H1 (cell line): ENCODE data around the gene PDZD4. TPM values are rescaled to one million over a fixed set of nuclear protein-coding genes. Genes with fewer than 3 reads are reported as not detected.

Experiments used
- CTCF ChIA-PET: fragments of 300-600 bp; sonication (Branson Sonifier 250); formaldehyde crosslinking; loops from one replicate; lab custom pipeline; 2021; ENCODE audit not compliant: partially characterized antibody; lab: Charles Lee
- POLR2A ChIA-PET: fragments of 300-600 bp; sonication (Branson Sonifier 250); formaldehyde crosslinking; loops from one replicate; lab custom pipeline; 2021; ENCODE audit warnings: inconsistent platforms; ENCODE audit not compliant: partially characterized antibody; lab: Charles Lee
- DNase-seq, 2 experiments: peaks; one replicate each; pipeline versions ENCODE4 v3.0.0 to v3.0.0-alpha.2; 2010 to 2022; ENCODE audit warnings: low spot score in 2 of 2, low read depth in 1 of 2, mixed read lengths in 1 of 2
- FAIRE-seq: peaks from 2 replicates; lab custom pipeline; 2011; peaks lifted over from hg19 to GRCh38; lab: Jason Lieb, UNC
- H2AFZ ChIP-seq: 2 replicates; pipeline ENCODE4 v1.8.1; 2012; ENCODE audit warnings: low read length, inconsistent platforms
- H2AK5ac ChIP-seq: 2 replicates; pipeline ENCODE4 v1.6.1; 2013; ENCODE audit warnings: low read depth, low read length
- H2BK120ac ChIP-seq: replicated peaks from 2 replicates; pipeline ENCODE3; 2013; ENCODE audit warnings: low read depth, low read length, inconsistent platforms
- H2BK12ac ChIP-seq: 2 replicates; pipeline ENCODE4 v1.6.1; 2013; ENCODE audit warnings: low read depth, low read length
- H2BK15ac ChIP-seq: 2 replicates; pipeline ENCODE4 v1.6.1; 2013; ENCODE audit warnings: low read length
- H2BK20ac ChIP-seq: 2 replicates; pipeline ENCODE4 v1.6.1; 2013; ENCODE audit warnings: low read length
- H2BK5ac ChIP-seq: 2 replicates; pipeline ENCODE4 v1.6.1; 2013; ENCODE audit warnings: low read depth, low read length
- H3K14ac ChIP-seq: 2 replicates; pipeline ENCODE4 v1.6.1; 2013; ENCODE audit warnings: inconsistent platforms; ENCODE audit not compliant: insufficient read length
- H3K18ac ChIP-seq: 2 replicates; pipeline ENCODE4 v1.6.1; 2013; ENCODE audit warnings: low read length; ENCODE audit errors: extremely low read depth
- H3K23ac ChIP-seq: 2 replicates; pipeline ENCODE4 v1.6.1; 2013; ENCODE audit warnings: inconsistent platforms; ENCODE audit not compliant: insufficient read length
- H3K23me2 ChIP-seq: 2 replicates; pipeline ENCODE4 v1.6.1; 2013; ENCODE audit warnings: low read depth, low read length
- H3K27ac ChIP-seq: 2 replicates; pipeline ENCODE4 v1.6.1; 2011; ENCODE audit warnings: low read depth, low read length, inconsistent platforms
- H3K27me3 ChIP-seq, 4 experiments: replicated peaks in 1 of 4; 1 replicate in 1 of 4; 2 replicates in 3 of 4; pipeline versions ENCODE4 v1.6.1 to v1.8.1; 2011 to 2013; ENCODE audit warnings: low read length in 3 of 4, mild to moderate bottlenecking in 3 of 4, inconsistent platforms in 2 of 4, mixed read lengths in 2 of 4, moderate library complexity in 1 of 4; ENCODE audit not compliant: control insufficient read depth in 3 of 4, insufficient read depth in 3 of 4; ENCODE audit errors: extremely low read depth in 1 of 4
- H3K36me3 ChIP-seq, 4 experiments: 2 replicates each; pipeline versions ENCODE4 v1.6.1 to v1.8.1; 2011 to 2013; ENCODE audit warnings: mild to moderate bottlenecking in 4 of 4, low read length in 3 of 4, moderate library complexity in 2 of 4, control low read depth in 1 of 4, inconsistent platforms in 1 of 4; ENCODE audit not compliant: insufficient read depth in 4 of 4, control insufficient read depth in 2 of 4
- H3K4ac ChIP-seq: replicated peaks from 2 replicates; pipeline ENCODE3; 2013; ENCODE audit warnings: low read length, low read depth, mixed read lengths, inconsistent platforms; ENCODE audit not compliant: insufficient read length
- H3K4me1 ChIP-seq, 4 experiments: replicated peaks in 1 of 4; 1 replicate in 1 of 4; 2 replicates in 3 of 4; pipeline versions ENCODE4 v1.6.1 to v1.8.1; 2011 to 2013; ENCODE audit warnings: low read length in 3 of 4, inconsistent platforms in 2 of 4, mixed read lengths in 1 of 4; ENCODE audit not compliant: insufficient read depth in 4 of 4, control insufficient read depth in 3 of 4
- H3K4me2 ChIP-seq, 2 experiments: 2 replicates each; pipeline versions ENCODE4 v1.6.1 to v1.8.1; 2011 to 2013; ENCODE audit warnings: low read depth in 2 of 2, low read length in 2 of 2, control low read depth in 1 of 2, inconsistent platforms in 1 of 2, mild to moderate bottlenecking in 1 of 2; ENCODE audit not compliant: insufficient read depth in 1 of 2
- H3K4me3 ChIP-seq, 4 experiments: fragments of 200-600, 300-600 bp in 1 of 4; sonication (generic), shearing (Covaris generic), sonication (Bioruptor Twin) in 1 of 4; 2 replicates each; pipeline versions ENCODE4 v1.5.1 to v1.8.1; 2011 to 2016; ENCODE audit warnings: low read length in 4 of 4, low read depth in 3 of 4, control low read depth in 2 of 4, inconsistent platforms in 2 of 4, mild to moderate bottlenecking in 2 of 4, mixed read lengths in 1 of 4, moderate library complexity in 1 of 4; ENCODE audit not compliant: insufficient read depth in 2 of 4; ENCODE audit errors: extremely low read depth in 1 of 4
- H3K56ac ChIP-seq: replicated peaks from 2 replicates; pipeline ENCODE3; 2013; ENCODE audit warnings: low read depth, mild to moderate bottlenecking, mixed read lengths, low read length, inconsistent platforms; ENCODE audit not compliant: insufficient read length
- H3K79me1 ChIP-seq: 2 replicates; pipeline ENCODE4 v1.6.1; 2013; ENCODE audit warnings: low read depth, low read length, control low read depth
- H3K79me2 ChIP-seq, 2 experiments: 2 replicates each; pipeline versions ENCODE4 v1.6.1 to v1.8.1; 2012 to 2013; ENCODE audit warnings: low read length in 2 of 2, mild to moderate bottlenecking in 2 of 2, inconsistent platforms in 1 of 2; ENCODE audit not compliant: insufficient read depth in 2 of 2, control insufficient read depth in 1 of 2
- H3K9ac ChIP-seq, 4 experiments: replicated peaks in 1 of 4; 1 replicate in 1 of 4; 2 replicates in 3 of 4; pipeline versions ENCODE4 v1.6.1 to v1.8.1; 2011 to 2013; ENCODE audit warnings: low read depth in 3 of 4, low read length in 3 of 4, control low read depth in 2 of 4, mild to moderate bottlenecking in 2 of 4, moderate library complexity in 2 of 4, inconsistent platforms in 1 of 4; ENCODE audit errors: extremely low read depth in 1 of 4
- H3K9me3 ChIP-seq, 2 experiments: 2 replicates each; pipeline versions ENCODE4 v1.6.1 to v1.8.1; 2012 to 2013; ENCODE audit warnings: mild to moderate bottlenecking in 2 of 2, moderate library complexity in 2 of 2, control low read depth in 1 of 2, inconsistent platforms in 1 of 2, low read depth in 1 of 2, low read length in 1 of 2, mixed read lengths in 1 of 2; ENCODE audit not compliant: insufficient read depth in 2 of 2
- H4K20me1 ChIP-seq, 2 experiments: replicated peaks in 1 of 2; 2 replicates each; pipeline versions ENCODE3 to v1.8.1; 2011 to 2013; ENCODE audit warnings: inconsistent platforms in 2 of 2, low read length in 2 of 2, mild to moderate bottlenecking in 1 of 2; ENCODE audit not compliant: insufficient read depth in 2 of 2, control insufficient read depth in 1 of 2
- H4K5ac ChIP-seq: 2 replicates; pipeline ENCODE4 v1.6.1; 2013; ENCODE audit warnings: low read length, low read depth, mixed read lengths, inconsistent platforms; ENCODE audit not compliant: insufficient read length
- H4K8ac ChIP-seq: 2 replicates; pipeline ENCODE4 v1.8.0; 2013; ENCODE audit warnings: mild to moderate bottlenecking, moderate library complexity, low read length, inconsistent platforms; ENCODE audit not compliant: insufficient read depth; ENCODE audit errors: extremely low read depth
- H4K91ac ChIP-seq: replicated peaks from 2 replicates; pipeline ENCODE3; 2013; ENCODE audit warnings: low read length, mixed read lengths, inconsistent platforms; ENCODE audit not compliant: insufficient read length
- BRCA1 ChIP-seq: IDR thresholded peaks from 2 replicates; pipeline ENCODE4 v1.6.1; 2012; ENCODE audit warnings: low read depth, low read length, improper control_type of control experiment
- CBX5 ChIP-seq: fragments of 300-800, 300-1000 bp; sonication (generic); IDR thresholded peaks from 2 replicates; pipeline ENCODE4 v1.7.1; 2016; ENCODE audit warnings: antibody characterized with exemption, low read length, low read depth
- CTBP2 ChIP-seq: IDR thresholded peaks from 2 replicates; pipeline ENCODE4 v1.7.0; 2011; ENCODE audit warnings: borderline replicate concordance, mild to moderate bottlenecking, moderate library complexity, mixed read lengths, low read length; ENCODE audit not compliant: insufficient read depth, insufficient read length
- FOSL1 ChIP-seq: IDR thresholded peaks from 2 replicates; pipeline ENCODE4 v1.6.1; 2011; ENCODE audit warnings: mild to moderate bottlenecking, low read depth, low read length, moderate library complexity; ENCODE audit not compliant: insufficient read depth
- HDAC2 ChIP-seq, 2 experiments: fragments of 300-600 bp in 1 of 2; sonication (generic) in 1 of 2; IDR thresholded peaks; 2 replicates each; pipeline ENCODE4 v1.6.1; 2011 to 2012; ENCODE audit warnings: low read depth in 2 of 2, low read length in 2 of 2, mild to moderate bottlenecking in 2 of 2, moderate library complexity in 2 of 2, borderline replicate concordance in 1 of 2, inconsistent platforms in 1 of 2
- JUND ChIP-seq: IDR thresholded peaks from 2 replicates; pipeline ENCODE4 v1.6.1; 2011; ENCODE audit warnings: mild to moderate bottlenecking, improper control_type of control experiment, low read length
- KDM1A ChIP-seq: fragments of 200-600, 300-600 bp; sonication (generic); IDR thresholded peaks from 2 replicates; pipeline ENCODE4 v1.7.1; 2016; ENCODE audit warnings: mild to moderate bottlenecking, low read length, borderline replicate concordance
- KDM4A ChIP-seq: IDR thresholded peaks from one replicate; pipeline ENCODE4 v1.7.1; 2012; ENCODE audit warnings: low read depth, mild to moderate bottlenecking, moderate library complexity, low read length, inconsistent platforms; ENCODE audit not compliant: severe bottlenecking
- POU5F1 ChIP-seq: IDR thresholded peaks from 2 replicates; pipeline ENCODE4 v1.6.1; 2011; ENCODE audit warnings: low read depth, mild to moderate bottlenecking, low read length, moderate library complexity
- TAF7 ChIP-seq: optimal IDR thresholded peaks from 2 replicates; pipeline ENCODE3; 2011; ENCODE audit warnings: low read depth, mild to moderate bottlenecking, inconsistent platforms, low read length, moderate library complexity, borderline replicate concordance
- TEAD4 ChIP-seq: IDR thresholded peaks from 2 replicates; pipeline ENCODE4 v1.6.1; 2012; ENCODE audit warnings: low read depth, low read length, inconsistent platforms, mixed read lengths
- YY1 ChIP-seq: IDR thresholded peaks from 2 replicates; pipeline ENCODE4 v1.6.1; 2011; ENCODE audit warnings: low read depth, mild to moderate bottlenecking, low read length
- WGBS, 2 experiments: shearing (Covaris generic) in 1 of 2; methylation state at CpG; one replicate each; pipeline versions ENCODE4 v1.1.6 to v1.1.7; 2013 to 2015; ENCODE audit warnings: low lambda C conversion rate in 2 of 2, mixed read lengths in 2 of 2, inconsistent platforms in 1 of 2, low coverage in 1 of 2, missing lambda C conversion rate in 1 of 2; ENCODE audit not compliant: insufficient replicate concordance in 2 of 2, insufficient coverage in 1 of 2, insufficient read length in 1 of 2; ENCODE audit errors: extremely low coverage in 1 of 2, missing lambda C conversion rate in 1 of 2; 5-methylcytosine and 5-hydroxymethylcytosine counted together
- polyA plus RNA-seq, 7 experiments: library from polyadenylated mRNA; depleted of rRNA in 3 of 7; stranded (reverse) in 5 of 7; unstranded in 2 of 7; fragments of >200 nt in 5 of 7; fragments of 200-250 nt in 2 of 7; gene quantifications; 1 replicate in 5 of 7; 2 replicates in 1 of 7; 4 replicates in 1 of 7; pipeline versions ENCODE4 v1.2.1 to v1.2.3, GENCODE V29; 2011 to 2013; ENCODE audit warnings: missing spikeins in 2 of 7, mixed read lengths in 2 of 7
- total RNA-seq: library from RNA; stranded (reverse); fragmentation: NEBNext Ultra II Directional; extraction: Animal tissue kit (Norgen Biotek cat#: 25700); gene quantifications from 2 replicates; pipeline ENCODE4 v1.2.1, GENCODE V29; 2021

PDZD4 gene
- total and polyA plus RNA-seq, 2 of the 8 experiments (the other 6 are each of a cell fraction or from before 2014, with no cell fraction given), result 45.8 to 169 TPM

GRCh38 chrX:153866302-153867019 lies 36.1 kb upstream of the PDZD4 start:
- H2BK5ac ChIP-seq, result no peak overlapping the region
- H2BK12ac ChIP-seq, result no peak overlapping the region
- no peak for FAIRE-seq
- H3K4ac ChIP-seq, result no peak overlapping the region
- no peaks in the 10 kb centered on the region for H4K20me1 ChIP-seq
- no peak overlapping the region for H4K5ac ChIP-seq
- H3K23ac ChIP-seq, result no peak overlapping the region
- no peak overlapping the region for H3K4me3 ChIP-seq
- no peaks in the 10 kb centered on the region for H3K9me3 ChIP-seq
- peaks cover 0 to 16% (median 0%) of the 10 kb centered on the region in 4 experiments; a peak in 2 of 7 replicates for H3K4me1 ChIP-seq
- TF ChIP-seq HDAC2 (IDR thresholded peaks at IDR 0.05; ENCODE audit: borderline replicate concordance in 1 of 2, low read depth in 2 of 2, low read length in 2 of 2), result no peak
- no peak for TF ChIP-seq JUND
- TF ChIP-seq CBX5, result no peak
- no peak for TF ChIP-seq TEAD4
- TF ChIP-seq CTBP2, result no peak
- no peak for TF ChIP-seq BRCA1
- TF ChIP-seq KDM1A, result no peak
- TF ChIP-seq POU5F1, result no peak
- no peak for TF ChIP-seq KDM4A
- no peak for TF ChIP-seq FOSL1
- no peak for TF ChIP-seq TAF7
- no peak for TF ChIP-seq YY1
- H4K8ac ChIP-seq, result no peak overlapping the region
- peaks cover 0 to 22% (median under 1%) of the 10 kb centered on the region in 4 experiments; a peak in 1 of 8 replicates for H3K36me3 ChIP-seq
- no peak overlapping the region for H2BK15ac ChIP-seq
- no peak overlapping the region for H3K9ac ChIP-seq
- no peak overlapping the region for H3K4me2 ChIP-seq
- 96% methylated on average over 9 of the region's 22 CpGs; no CpG with 5 or more reads in 1 of the 2 experiments for WGBS, 2 experiments
- no peak overlapping the region for H3K14ac ChIP-seq
- no peaks in the 10 kb centered on the region for H3K23me2 ChIP-seq
- POLR2A ChIA-PET, result no interaction called here
- H3K79me1 ChIP-seq, result no peaks in the 10 kb centered on the region
- no peak overlapping the region for H2AFZ ChIP-seq
- no peaks in the 10 kb centered on the region for H3K79me2 ChIP-seq
- H4K91ac ChIP-seq, result no peak overlapping the region
- H2BK120ac ChIP-seq, result no peak overlapping the region
- H3K18ac ChIP-seq, result no peak overlapping the region
- no peak overlapping the region for H2BK20ac ChIP-seq
- no peak overlapping the region for H3K27ac ChIP-seq
- no peak for DNase-seq
- H3K56ac ChIP-seq, result no peak overlapping the region
- H3K27me3 ChIP-seq, result no peaks in the 10 kb centered on the region
- CTCF ChIA-PET, result interaction anchor here (1.2 kb wide), 1 partner anchor 16 kb away, joined by 4 read pairs; no protein-coding TSS in a partner anchor
- no peak overlapping the region for H2AK5ac ChIP-seq
